Fibroblast of pulmonary artery (primary cell): ENCODE data around the gene ZDHHC23.
A peak's percentile ranks its signal among the peaks of the same experiment; 100 is the strongest.

Source experiments
- DNase-seq: peaks from one replicate; pipeline ENCODE4 v3.0.0-alpha.2; 2010; ENCODE audit warnings: low read depth
- H3K4me3 ChIP-seq: replicated peaks from 2 replicates; pipeline ENCODE4 v1.5.1; 2011; ENCODE audit warnings: low read depth, mild to moderate bottlenecking, control low read depth, low read length, moderate library complexity
- TF ChIP-seq, protein P1 (sequence below): IDR thresholded peaks from 2 replicates; pipeline ENCODE4 v1.5.1; 2011; ENCODE audit warnings: mild to moderate bottlenecking, control low read depth, low read length, inconsistent platforms; ENCODE audit errors: missing control alignments

The ZDHHC23 gene

DNA sequence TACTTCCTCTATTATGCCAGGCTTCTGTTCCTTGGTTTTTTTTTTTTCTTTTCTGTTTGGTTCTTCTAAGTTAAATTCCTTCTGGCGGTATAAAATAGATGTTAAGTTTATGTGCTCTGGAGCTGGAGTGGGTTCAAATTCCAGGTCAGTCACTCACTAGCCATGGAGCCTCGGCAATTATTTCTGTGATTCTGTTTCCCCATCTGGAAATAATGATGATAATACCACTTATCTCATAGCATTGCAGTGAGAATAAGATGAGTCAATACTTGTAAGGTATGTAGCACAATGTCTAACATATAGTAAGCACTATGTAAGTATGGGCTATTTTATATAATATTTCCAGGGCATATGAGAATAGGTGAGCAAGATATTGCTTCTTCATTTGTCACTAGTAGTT lies 33.2 kb upstream of the ZDHHC23 start:
- TF ChIP-seq, protein P1, sequence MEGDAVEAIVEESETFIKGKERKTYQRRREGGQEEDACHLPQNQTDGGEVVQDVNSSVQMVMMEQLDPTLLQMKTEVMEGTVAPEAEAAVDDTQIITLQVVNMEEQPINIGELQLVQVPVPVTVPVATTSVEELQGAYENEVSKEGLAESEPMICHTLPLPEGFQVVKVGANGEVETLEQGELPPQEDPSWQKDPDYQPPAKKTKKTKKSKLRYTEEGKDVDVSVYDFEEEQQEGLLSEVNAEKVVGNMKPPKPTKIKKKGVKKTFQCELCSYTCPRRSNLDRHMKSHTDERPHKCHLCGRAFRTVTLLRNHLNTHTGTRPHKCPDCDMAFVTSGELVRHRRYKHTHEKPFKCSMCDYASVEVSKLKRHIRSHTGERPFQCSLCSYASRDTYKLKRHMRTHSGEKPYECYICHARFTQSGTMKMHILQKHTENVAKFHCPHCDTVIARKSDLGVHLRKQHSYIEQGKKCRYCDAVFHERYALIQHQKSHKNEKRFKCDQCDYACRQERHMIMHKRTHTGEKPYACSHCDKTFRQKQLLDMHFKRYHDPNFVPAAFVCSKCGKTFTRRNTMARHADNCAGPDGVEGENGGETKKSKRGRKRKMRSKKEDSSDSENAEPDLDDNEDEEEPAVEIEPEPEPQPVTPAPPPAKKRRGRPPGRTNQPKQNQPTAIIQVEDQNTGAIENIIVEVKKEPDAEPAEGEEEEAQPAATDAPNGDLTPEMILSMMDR: no peak
- H3K4me3 ChIP-seq: no peak overlapping the region
- DNase-seq: peak; percentile 13

DNA sequence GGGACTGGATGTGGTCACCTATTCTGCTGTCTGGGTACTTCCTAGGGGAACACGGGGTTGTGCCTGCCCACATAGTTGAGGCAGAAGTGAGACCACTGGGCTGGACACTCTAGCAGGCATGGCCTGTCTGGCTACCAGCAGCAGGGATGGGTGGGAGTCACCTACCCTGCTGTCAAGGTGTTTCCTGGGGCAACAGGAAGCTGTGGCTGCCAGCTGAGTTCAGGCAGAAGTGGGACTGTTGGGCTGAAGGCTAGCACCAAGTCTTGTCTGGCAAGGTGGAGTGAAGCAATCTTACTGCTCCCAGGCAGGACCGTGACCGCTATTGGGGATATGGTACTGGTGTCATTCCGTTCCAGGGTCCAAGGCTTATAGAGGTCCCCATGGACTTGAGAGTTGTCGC lies 20.3 kb upstream of the ZDHHC23 start:
- DNase-seq: no peak

DNA sequence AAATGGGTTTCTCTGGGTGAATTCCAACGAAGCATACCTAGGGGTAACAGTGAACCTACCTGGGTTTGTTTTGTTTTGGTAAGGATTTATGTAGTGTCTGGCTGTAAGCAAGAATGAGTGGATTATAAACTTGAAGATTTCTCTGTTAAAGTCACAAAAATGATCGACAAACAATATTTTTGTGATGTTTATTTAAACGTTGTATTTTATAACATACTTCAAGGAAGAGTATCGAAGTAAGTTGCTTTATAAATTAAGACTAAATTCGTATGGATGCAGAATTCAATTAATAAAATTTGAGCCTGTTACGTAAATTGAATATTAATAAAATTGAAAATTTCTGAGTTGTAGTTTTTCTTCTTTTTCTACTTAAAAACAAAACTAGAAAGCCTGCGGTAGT lies 982 bp upstream of the ZDHHC23 start:
- TF ChIP-seq, protein P1: no peak
- H3K4me3 ChIP-seq: peak overlapping the region; percentile 62
- no peak for DNase-seq

More for the DNA sequence above, 20.3 kb upstream of the ZDHHC23 start:
- H3K4me3 ChIP-seq: no peak overlapping the region
- TF ChIP-seq, protein P1: no peak

DNA sequence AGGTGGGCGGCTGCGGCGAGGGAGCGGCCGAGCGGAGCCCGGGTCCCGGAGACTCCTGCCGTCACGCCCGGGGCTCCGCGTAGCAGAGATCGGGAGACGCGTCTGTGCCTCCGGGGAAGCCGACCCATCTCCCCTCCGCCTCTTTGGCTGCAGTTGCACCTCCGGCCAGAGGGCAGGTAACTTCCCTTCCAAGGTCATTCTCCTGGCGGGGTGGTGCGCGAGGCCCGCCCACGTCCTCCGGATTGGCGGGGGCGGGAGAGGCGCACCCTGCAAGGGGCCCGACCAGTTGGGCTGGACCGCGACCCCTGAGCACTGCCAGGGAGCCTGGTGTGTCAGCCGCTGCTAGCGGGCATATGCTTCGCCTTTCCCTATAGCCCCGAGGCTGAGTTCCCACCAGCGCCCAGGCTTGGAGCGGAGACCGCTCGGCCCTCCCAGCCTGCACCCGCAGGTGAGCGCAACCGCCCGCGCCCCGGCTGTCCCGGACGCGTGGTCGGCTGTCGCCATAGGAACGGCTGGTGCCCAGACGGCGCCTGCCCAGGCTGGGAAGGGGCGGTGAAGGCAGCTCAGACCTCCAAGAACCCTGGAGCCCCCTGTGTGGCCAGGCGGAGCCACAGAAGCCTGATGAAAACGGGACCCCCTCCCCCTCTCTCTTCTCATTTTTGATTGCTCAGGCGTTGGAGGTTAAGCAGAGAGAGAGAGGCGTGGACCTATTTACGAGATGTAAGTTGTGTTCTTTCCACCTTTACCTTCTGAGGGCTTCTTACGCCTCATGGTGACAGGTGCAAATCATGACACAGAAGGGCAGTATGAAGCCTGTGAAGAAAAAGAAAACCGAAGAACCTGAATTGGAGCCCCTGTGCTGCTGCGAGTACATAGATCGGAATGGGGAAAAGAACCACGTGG lies 453 bp downstream of the ZDHHC23 start:
- DNase-seq: no peak
- peak overlapping the region; percentile 62 for H3K4me3 ChIP-seq
- TF ChIP-seq, protein P1: no peak

DNA sequence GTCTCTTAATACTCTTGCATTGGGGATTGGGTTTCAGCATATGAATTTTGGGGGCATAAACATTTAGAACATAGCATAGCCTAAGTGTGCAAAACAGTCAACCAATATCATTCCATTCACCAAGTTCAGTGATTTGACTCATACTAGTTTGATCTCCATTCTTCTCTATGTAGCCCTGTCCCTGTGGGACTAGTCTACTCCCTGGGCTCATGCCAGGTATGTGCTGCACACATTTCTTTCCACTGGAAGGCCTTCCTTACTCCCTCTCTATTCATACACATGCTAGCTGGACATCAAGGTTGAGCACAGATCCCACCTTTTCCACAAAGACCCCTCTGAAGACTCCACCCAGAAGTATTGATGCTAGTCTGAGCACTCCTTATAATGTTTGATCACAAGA lies 5.1 kb downstream of the ZDHHC23 start:
- TF ChIP-seq, protein P1: no peak
- DNase-seq: peak; percentile 36
- H3K4me3 ChIP-seq: no peak overlapping the region

DNA sequence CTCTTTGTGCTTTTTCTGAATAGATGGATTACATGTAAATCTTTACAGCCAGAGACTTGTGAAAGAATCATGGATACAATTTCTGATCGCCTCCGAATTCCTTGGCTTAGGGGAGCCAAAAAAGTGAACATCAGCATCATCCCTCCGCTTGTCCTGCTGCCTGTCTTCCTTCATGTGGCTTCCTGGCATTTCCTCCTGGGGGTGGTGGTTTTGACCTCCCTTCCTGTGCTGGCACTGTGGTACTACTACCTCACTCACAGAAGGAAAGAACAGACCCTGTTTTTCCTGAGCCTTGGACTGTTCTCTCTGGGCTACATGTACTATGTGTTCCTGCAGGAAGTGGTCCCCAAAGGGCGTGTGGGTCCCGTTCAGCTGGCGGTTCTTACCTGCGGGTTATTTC lies 5.9 kb downstream of the ZDHHC23 start:
- TF ChIP-seq, protein P1: no peak
- H3K4me3 ChIP-seq: no peak overlapping the region
- DNase-seq: peak; percentile 41
